Astrocyte (in vitro differentiated cells and primary cell): ENCODE results near the gene PCNT.

Experiments
- EZH2 ChIP-seq: IDR thresholded peaks from 2 replicates; pipeline ENCODE4 v1.6.1; 2012; ENCODE audit warnings: mild to moderate bottlenecking, low read length, inconsistent platforms; ENCODE audit not compliant: insufficient read depth
- TF ChIP-seq, protein P1 (sequence below): IDR thresholded peaks from 2 replicates; pipeline ENCODE4 v1.5.1; 2011; ENCODE audit warnings: low read depth, mild to moderate bottlenecking, inconsistent platforms, low read length, moderate library complexity; ENCODE audit not compliant: insufficient read depth

DNA sequence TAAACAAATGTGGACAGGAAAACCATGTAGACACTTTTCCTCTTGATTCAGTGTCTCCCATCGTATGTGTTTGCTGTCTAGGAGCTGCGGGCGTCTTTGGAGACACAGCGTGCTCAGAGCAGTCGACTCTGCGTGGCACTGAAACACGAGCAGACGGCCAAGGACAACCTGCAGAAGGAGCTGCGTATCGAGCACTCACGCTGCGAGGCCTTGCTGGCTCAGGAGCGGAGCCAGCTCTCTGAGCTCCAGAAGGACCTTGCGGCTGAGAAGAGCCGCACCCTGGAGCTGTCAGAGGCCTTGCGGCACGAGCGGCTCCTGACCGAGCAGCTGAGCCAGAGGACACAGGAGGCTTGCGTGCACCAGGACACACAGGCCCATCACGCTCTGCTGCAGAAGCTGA is 107.5 kb downstream of the PCNT start:
- no peak for TF ChIP-seq EZH2
- TF ChIP-seq, protein P1, sequence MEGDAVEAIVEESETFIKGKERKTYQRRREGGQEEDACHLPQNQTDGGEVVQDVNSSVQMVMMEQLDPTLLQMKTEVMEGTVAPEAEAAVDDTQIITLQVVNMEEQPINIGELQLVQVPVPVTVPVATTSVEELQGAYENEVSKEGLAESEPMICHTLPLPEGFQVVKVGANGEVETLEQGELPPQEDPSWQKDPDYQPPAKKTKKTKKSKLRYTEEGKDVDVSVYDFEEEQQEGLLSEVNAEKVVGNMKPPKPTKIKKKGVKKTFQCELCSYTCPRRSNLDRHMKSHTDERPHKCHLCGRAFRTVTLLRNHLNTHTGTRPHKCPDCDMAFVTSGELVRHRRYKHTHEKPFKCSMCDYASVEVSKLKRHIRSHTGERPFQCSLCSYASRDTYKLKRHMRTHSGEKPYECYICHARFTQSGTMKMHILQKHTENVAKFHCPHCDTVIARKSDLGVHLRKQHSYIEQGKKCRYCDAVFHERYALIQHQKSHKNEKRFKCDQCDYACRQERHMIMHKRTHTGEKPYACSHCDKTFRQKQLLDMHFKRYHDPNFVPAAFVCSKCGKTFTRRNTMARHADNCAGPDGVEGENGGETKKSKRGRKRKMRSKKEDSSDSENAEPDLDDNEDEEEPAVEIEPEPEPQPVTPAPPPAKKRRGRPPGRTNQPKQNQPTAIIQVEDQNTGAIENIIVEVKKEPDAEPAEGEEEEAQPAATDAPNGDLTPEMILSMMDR = no peak
